ENCODE measurements around the gene TMEM208.

TMEM208 gene

GRCh38 chr16:67252609-67253497 is 25.9 kb downstream of the TMEM208 start:
- no peak for DNase-seq

- DNase-seq = no peak
Measured at GRCh38 chr16:67254801-67255552, 28.0 kb downstream of the TMEM208 start.

- no peak for DNase-seq
Measured at GRCh38 chr16:67255553-67256221, 28.8 kb downstream of the TMEM208 start.

- DNase-seq = no peak
Measured at GRCh38 chr16:67256701-67257230, 29.8 kb downstream of the TMEM208 start.

GRCh38 chr16:67257486-67258160 is 30.7 kb downstream of the TMEM208 start:
- DNase-seq = peak; percentile 45

GRCh38 chr16:67258161-67258835 is 31.4 kb downstream of the TMEM208 start:
- no peak for DNase-seq

GRCh38 chr16:67259705-67260104 is 32.8 kb downstream of the TMEM208 start:
- DNase-seq = no peak

- peak; percentile 70 for DNase-seq
Measured at GRCh38 chr16:67260426-67261063, 33.6 kb downstream of the TMEM208 start.

- DNase-seq = no peak
Measured at GRCh38 chr16:67263201-67263600, 36.3 kb downstream of the TMEM208 start.

- DNase-seq = peak; percentile 9
Measured at GRCh38 chr16:67264277-67264676, 37.3 kb downstream of the TMEM208 start.

GRCh38 chr16:67264866-67265265 is 37.9 kb downstream of the TMEM208 start:
- DNase-seq = no peak

- DNase-seq = no peak
Measured at GRCh38 chr16:67265834-67266233, 38.9 kb downstream of the TMEM208 start.

GRCh38 chr16:67268136-67268579 is 41.2 kb downstream of the TMEM208 start:
- peak; percentile 94 for DNase-seq

GRCh38 chr16:67269766-67270165 is 42.8 kb downstream of the TMEM208 start:
- DNase-seq = peak; percentile 45

GRCh38 chr16:67270931-67271338 is 44.0 kb downstream of the TMEM208 start:
- no peak for DNase-seq

GRCh38 chr16:67271446-67271845 is 44.5 kb downstream of the TMEM208 start:
- DNase-seq = no peak

GRCh38 chr16:67275321-67275720 is 48.4 kb downstream of the TMEM208 start:
- no peak for DNase-seq

GRCh38 chr16:67277294-67277998 is 50.5 kb downstream of the TMEM208 start:
- peak; percentile 99 for DNase-seq

GRCh38 chr16:67277999-67278772 is 51.3 kb downstream of the TMEM208 start:
- peak; percentile 89 for DNase-seq
